KMS-11 (cell line): ENCODE measurements around the gene RGS9.

Experiments used
- H2AFZ ChIP-seq: fragments of 200-600 bp; sonication (generic); 2 replicates; pipeline ENCODE4 v1.6.1; 2016; ENCODE audit warnings: antibody characterized with exemption, mixed run types, low read depth
- H3K27ac ChIP-seq: fragments of 200-600 bp; sonication (generic); 2 replicates; pipeline ENCODE4 v1.6.1; 2016; ENCODE audit warnings: mild to moderate bottlenecking, mixed run types
- H3K27me3 ChIP-seq: fragments of 200-600 bp; sonication (generic); 2 replicates; pipeline ENCODE4 v1.6.1; 2017; ENCODE audit warnings: mild to moderate bottlenecking, low read depth, mixed run types, moderate library complexity; ENCODE audit not compliant: insufficient read depth
- H3K36me3 ChIP-seq: fragments of 200-600 bp; sonication (generic); 2 replicates; pipeline ENCODE4 v1.6.1; 2017; ENCODE audit warnings: mild to moderate bottlenecking, mixed run types; ENCODE audit not compliant: insufficient read depth
- H3K4me1 ChIP-seq: fragments of 200-600 bp; sonication (generic); 2 replicates; pipeline ENCODE4 v1.6.1; 2016; ENCODE audit warnings: mild to moderate bottlenecking, low read depth, mixed run types; ENCODE audit not compliant: poor library complexity, severe bottlenecking
- H3K4me2 ChIP-seq: fragments of 200-600 bp; sonication (generic); 2 replicates; pipeline ENCODE4 v1.7.0; 2016; ENCODE audit warnings: mild to moderate bottlenecking, mixed run types
- H3K4me3 ChIP-seq: fragments of 200-600 bp; sonication (generic); IDR thresholded peaks from 2 replicates; pipeline ENCODE4 v1.6.1; 2017; ENCODE audit warnings: low read depth, low read length, mixed read lengths; ENCODE audit not compliant: insufficient read depth
- H3K79me2 ChIP-seq: fragments of 200-600 bp; sonication (generic); 2 replicates; pipeline ENCODE4 v1.6.1; 2016; ENCODE audit warnings: low read depth, mixed run types; ENCODE audit not compliant: insufficient read depth
- H3K9ac ChIP-seq: fragments of 200-600 bp; sonication (generic); 2 replicates; pipeline ENCODE4 v1.6.1; 2016; ENCODE audit warnings: mild to moderate bottlenecking, mixed run types
- H4K20me1 ChIP-seq: fragments of 200-600 bp; sonication (generic); 2 replicates; pipeline ENCODE4 v1.6.1; 2016; ENCODE audit warnings: mild to moderate bottlenecking, mixed run types; ENCODE audit not compliant: insufficient read depth
- CTCF ChIP-seq: fragments of 200-600 bp; sonication (generic); conservative IDR thresholded peaks from 2 replicates; pipeline ENCODE4 v1.6.1; 2017; ENCODE audit warnings: low read depth, mild to moderate bottlenecking, antibody characterized with exemption, low read length, moderate library complexity, mixed read lengths

RGS9 gene

DNA sequence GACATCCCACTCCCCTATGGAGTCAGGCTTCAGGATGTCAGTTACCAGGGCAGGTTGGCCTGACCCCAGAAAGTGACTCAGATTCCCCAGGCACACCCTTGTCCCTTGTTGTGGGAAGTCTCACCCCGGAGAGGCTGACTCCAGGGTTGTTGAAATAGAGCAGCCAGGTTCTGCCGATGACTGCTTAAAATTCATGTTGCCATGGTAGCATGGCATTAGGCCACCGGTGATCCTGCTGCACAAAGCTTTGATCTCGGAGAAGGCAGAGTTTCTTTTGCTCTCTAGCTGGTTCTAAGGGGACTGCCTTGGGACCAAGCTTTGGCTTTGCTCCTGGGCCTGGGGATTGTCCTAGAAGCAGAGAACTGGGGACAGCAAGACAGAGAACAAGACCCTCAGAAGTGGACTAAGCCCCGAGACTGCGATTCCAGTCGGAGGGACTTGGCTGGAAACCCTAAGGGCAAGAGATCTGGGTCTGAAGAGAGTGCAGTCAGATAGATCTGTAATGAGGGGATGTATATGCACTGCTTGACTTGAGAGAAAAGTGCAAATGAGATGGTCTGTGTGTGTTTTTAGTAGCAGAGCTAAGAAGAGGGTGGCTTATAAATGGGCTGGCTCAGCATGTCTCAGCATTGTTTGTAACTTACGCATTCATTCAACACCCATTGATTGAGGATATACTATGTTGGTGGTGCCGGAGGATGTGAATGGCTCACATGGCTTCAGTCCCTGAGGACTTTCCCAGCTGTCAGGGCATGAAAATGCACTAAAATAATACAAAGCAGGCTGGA is 106.9 kb downstream of the RGS9 start:
- Histone ChIP-seq H3K36me3 (no peaks in the 10 kb centered on the region), H3K79me2 (no peaks in the 10 kb centered on the region), H2AFZ (no peak overlapping the region), H3K4me1 (no peaks in the 10 kb centered on the region), H3K4me3 (no peak overlapping the region), H3K9ac (no peak overlapping the region), H3K27ac (no peak overlapping the region), H4K20me1 (no peaks in the 10 kb centered on the region), H3K4me2 (no peak overlapping the region), H3K27me3 (no peaks in the 10 kb centered on the region)
- no peak for TF ChIP-seq CTCF

- TF ChIP-seq CTCF, result no peak
- H3K27ac ChIP-seq, result no peak overlapping the region
- H3K36me3 ChIP-seq, result no peaks in the 10 kb centered on the region
- H3K9ac ChIP-seq, result no peak overlapping the region
- H2AFZ ChIP-seq, result no peak overlapping the region
- no peaks in the 10 kb centered on the region for H3K79me2 ChIP-seq
- no peaks in the 10 kb centered on the region for H3K27me3 ChIP-seq
- H3K4me3 ChIP-seq, result no peak overlapping the region
- H3K4me1 ChIP-seq, result no peaks in the 10 kb centered on the region
- H3K4me2 ChIP-seq, result no peak overlapping the region
- H4K20me1 ChIP-seq, result no peaks in the 10 kb centered on the region
Observed at GRCh38 chr17:65246252-65246651, 109.1 kb downstream of the RGS9 start.

GRCh38 chr17:65249774-65250173 is 112.6 kb downstream of the RGS9 start:
- no peak overlapping the region for H2AFZ ChIP-seq
- H3K27ac ChIP-seq, result no peak overlapping the region
- no peaks in the 10 kb centered on the region for H3K4me1 ChIP-seq
- TF ChIP-seq CTCF, result no peak
- no peaks in the 10 kb centered on the region for H3K79me2 ChIP-seq
- H3K36me3 ChIP-seq, result no peaks in the 10 kb centered on the region
- H3K9ac ChIP-seq, result no peak overlapping the region
- no peaks in the 10 kb centered on the region for H3K27me3 ChIP-seq
- no peaks in the 10 kb centered on the region for H4K20me1 ChIP-seq
- H3K4me2 ChIP-seq, result no peak overlapping the region
- no peak overlapping the region for H3K4me3 ChIP-seq

- Histone ChIP-seq H3K4me3 (no peak overlapping the region), H3K9ac (no peak overlapping the region), H4K20me1 (no peaks in the 10 kb centered on the region), H3K27ac (no peak overlapping the region), H3K79me2 (no peaks in the 10 kb centered on the region), H3K36me3 (no peaks in the 10 kb centered on the region), H3K27me3 (no peaks in the 10 kb centered on the region), H3K4me2 (no peak overlapping the region), H2AFZ (no peak overlapping the region), H3K4me1 (no peaks in the 10 kb centered on the region)
- no peak for TF ChIP-seq CTCF
Observed at GRCh38 chr17:65254166-65254565, 117.0 kb downstream of the RGS9 start.
